ENCODE measurements around the gene TDRD7.

TDRD7 gene

DNA sequence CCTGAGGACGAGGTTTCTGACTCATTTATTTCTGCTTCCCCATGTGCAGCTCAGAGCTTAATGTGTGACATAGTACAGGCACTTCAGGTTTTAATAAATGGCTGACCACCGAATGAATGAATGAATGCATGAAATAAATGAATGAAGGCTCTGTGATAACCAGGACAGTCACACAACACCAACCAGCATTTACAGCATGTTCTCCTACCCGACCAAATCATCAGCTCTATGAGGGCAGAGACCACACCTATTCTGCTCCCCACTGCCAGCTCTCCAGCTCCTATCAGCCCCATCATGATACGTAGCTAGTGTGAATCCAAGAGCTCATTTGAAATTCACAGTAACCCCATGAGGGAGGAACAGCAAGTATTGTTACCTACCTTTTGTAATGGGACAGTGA is 94.4 kb downstream of the TDRD7 start:
- DNase-seq (ENCODE audit: low read depth in 2 of 2): no peak

DNA sequence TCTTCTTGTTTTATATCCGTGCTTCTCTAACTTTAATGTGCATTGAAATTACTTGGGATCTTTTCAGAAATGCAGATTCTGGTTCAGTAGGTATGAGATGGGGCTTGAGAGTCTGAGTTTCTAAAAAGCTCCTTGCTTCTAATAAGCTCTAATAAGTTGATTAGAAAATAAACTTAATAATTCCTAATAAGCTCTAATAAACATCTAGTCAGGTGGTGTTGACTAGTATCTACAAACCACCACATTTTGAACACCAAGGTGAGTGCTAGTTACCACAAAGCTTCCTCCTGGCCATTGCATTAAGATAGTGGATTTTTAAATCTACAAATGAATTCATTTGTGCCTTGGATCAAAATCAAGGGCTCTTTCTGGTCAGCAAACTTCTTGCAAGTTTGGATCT is 94.9 kb downstream of the TDRD7 start:
- DNase-seq (ENCODE audit: low read depth in 2 of 2): no peak

DNA sequence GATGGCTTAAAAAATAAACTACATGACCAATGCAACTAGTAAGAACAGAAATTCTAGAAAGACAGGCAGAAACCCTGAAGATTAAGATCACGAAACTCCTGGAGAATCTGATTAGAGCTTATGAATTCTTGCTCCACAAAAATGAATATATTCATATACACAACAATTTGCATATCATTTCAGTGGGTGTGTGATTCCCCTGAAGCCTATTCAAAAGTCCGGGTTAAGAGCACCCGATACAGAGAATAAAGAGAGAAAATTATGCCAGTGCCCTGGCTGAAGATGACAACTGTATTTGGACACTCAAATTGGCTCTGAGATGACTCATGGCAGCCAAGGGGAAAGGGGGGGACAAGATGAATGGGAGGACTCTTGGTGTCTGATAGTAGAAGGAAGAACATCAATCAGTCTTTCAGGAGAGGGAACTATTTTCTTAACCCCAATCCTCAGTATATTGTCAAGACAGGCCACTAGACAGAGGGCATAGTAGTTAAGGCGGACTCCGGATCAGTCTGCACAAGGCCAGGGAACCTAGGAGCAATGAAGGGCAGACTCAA is 95.6 kb downstream of the TDRD7 start:
- DNase-seq (ENCODE audit: low read depth in 2 of 2): no peak

DNA sequence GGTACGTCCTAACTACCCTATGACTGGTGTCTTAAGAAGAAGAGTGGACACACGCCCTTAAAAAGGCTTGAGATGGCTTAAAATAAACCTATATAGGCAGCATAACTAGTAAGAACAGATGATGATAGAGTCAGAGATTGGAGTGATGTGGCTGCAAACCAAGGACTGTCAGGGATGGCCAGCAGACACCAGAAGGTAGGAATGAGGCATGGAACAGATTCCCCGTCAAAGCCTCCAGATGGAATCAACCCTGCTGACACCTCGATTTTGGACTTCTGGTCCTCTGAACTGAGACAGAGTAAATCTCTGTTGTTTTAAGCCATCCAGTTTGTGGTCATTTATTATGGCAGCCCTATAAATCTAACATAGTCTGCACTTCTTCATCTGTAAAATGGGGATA is 97.0 kb downstream of the TDRD7 start:
- DNase-seq (ENCODE audit: low read depth in 2 of 2): no peak

GRCh38 chr9:97510797-97511654 is 99.1 kb downstream of the TDRD7 start:
- DNase-seq (ENCODE audit: low read depth in 2 of 2): no peak

GRCh38 chr9:97511655-97512427 is 99.9 kb downstream of the TDRD7 start:
- no peak for DNase-seq (ENCODE audit: low read depth in 2 of 2)

- DNase-seq (ENCODE audit: low read depth in 2 of 2): no peak
Observed at GRCh38 chr9:97512966-97513560, 101.2 kb downstream of the TDRD7 start.

DNA sequence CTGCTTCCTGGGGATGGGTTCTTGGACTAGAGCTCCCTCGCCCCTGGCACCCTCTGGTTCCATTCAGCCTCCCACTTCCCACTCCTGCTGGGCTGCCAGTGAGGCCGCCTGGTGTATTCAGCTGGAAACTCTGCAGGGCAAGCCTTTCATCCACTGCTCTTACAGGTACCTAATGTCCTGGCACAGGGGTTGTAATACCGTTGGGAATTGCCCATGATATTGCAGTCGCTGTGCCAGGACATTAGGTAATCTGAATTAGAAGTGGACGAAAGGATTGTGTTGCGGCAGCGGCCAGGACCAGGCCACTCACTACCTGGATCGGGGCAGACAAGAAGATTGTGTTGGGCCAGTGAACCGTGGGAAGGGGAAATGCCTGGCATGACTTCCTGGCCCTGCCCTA is 102.6 kb downstream of the TDRD7 start:
- no peak for DNase-seq (ENCODE audit: low read depth in 2 of 2)

GRCh38 chr9:97515662-97516061 is 103.8 kb downstream of the TDRD7 start:
- DNase-seq (ENCODE audit: low read depth in 2 of 2): no peak

GRCh38 chr9:97516111-97516510 is 104.2 kb downstream of the TDRD7 start:
- DNase-seq (ENCODE audit: low read depth in 2 of 2): no peak

- no peak for DNase-seq (ENCODE audit: low read depth in 2 of 2)
Observed at GRCh38 chr9:97517331-97518089, 105.6 kb downstream of the TDRD7 start.

- DNase-seq (ENCODE audit: low read depth in 2 of 2): no peak
Observed at GRCh38 chr9:97518166-97518908, 106.4 kb downstream of the TDRD7 start.

DNA sequence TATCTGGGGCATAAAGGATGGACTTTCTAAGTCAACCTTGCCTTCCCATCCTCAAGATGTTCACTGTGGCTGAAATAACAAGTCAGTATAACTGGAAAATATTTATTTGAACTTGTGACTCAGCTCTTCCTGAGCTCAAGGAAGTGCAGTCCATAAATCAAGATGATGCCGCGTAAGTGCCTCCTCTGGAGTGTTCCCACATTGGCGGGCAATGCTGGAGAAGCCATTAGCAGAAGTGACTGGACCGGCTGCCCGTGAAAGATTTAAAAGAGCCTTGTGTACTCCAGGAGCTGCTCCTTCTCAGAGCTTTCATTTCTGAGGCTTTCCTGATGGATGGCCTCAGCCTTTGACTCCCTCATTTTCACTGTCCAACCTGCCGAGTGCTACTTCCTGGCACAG is 107.0 kb downstream of the TDRD7 start:
- DNase-seq (ENCODE audit: low read depth in 2 of 2): no peak

GRCh38 chr9:97519441-97519970 is 107.6 kb downstream of the TDRD7 start:
- no peak for DNase-seq (ENCODE audit: low read depth in 2 of 2)

GRCh38 chr9:97521576-97522333 is 109.9 kb downstream of the TDRD7 start:
- DNase-seq (ENCODE audit: low read depth in 2 of 2): no peak

- DNase-seq (ENCODE audit: low read depth in 2 of 2): no peak
Observed at GRCh38 chr9:97524424-97524823, 112.5 kb downstream of the TDRD7 start.

DNA sequence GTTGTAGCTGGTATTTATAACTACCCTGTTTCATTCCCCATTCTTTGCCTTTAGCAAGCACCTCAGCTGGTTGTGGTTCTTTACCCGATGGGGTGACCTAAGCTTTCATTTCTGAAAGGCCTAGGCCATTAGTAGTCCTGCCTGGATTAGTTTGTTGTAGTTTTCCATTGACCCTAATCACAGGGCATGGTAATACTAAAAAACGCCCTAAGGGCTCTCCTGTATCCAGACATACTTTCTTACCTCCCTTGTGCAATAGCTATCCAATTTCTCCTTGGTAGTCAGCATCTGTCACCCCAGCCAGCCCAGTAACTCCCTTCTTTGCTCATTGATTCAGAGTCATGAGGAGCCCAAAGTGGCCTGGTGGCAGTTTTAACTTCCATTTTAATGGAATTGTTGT is 113.6 kb downstream of the TDRD7 start:
- DNase-seq (ENCODE audit: low read depth in 2 of 2): no peak

DNA sequence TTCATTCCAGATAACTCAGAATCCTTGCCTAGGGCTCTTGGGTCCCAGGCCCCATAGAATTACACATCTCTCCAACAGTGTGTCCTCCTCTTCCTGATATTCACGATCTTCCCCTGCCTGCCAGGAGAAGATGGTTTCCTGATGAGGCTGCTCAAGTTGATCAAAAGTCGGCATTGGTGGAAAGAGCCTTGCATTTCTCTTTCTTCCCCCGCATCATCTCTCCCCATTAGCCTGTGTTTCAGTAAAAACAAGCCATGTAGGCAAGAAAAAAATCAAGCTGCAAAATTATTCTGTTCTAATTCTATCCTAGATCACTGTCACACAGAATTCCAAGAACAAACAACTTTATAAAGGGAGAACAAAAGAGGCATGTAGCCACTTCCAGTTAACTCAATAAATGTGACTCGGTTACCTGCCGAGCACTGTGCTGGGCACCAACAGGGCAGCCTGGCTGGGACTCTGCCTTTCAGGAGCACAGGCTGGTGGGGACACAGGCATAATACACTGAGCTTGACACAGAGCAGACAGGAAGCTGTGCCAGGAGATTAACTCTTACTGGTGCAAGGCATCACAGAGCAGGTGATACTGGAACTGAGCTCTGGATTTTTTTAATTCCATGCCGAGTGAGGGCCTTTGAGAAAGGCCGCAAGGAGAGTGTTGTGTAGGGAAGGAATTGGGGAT is 115.1 kb downstream of the TDRD7 start:
- DNase-seq (ENCODE audit: low read depth in 2 of 2): no peak

All from stimulated activated CD8-positive, alpha-beta memory T cell treated with anti-CD3 and anti-CD28 coated beads, Interleukin-2, amount 100 ng/mL, for 1 hour (primary cell).